Lower leg skin (tissue), 4 donors: ENCODE measurements around the gene PSORS1C1. TPM values are rescaled to one million over a fixed set of nuclear protein-coding genes. Genes with fewer than 3 reads are reported as not detected.
A peak's percentile ranks its signal among the peaks of the same experiment; 100 is the strongest.

Experiments used
- DNase-seq, 2 donors: peaks; one replicate each; pipeline ENCODE4 v3.0.0-alpha.2; 2019; ENCODE audit warnings: low spot score in 2 of 2
- H3K4me3 ChIP-seq: fragments of 200-600 bp; sonication (generic); 2 replicates; pipeline ENCODE4 v1.5.1; 2017; ENCODE audit warnings: mild to moderate bottlenecking, low read depth; ENCODE audit not compliant: poor library complexity, severe bottlenecking
- CTCF ChIP-seq, 3 donors: fragments of 450-650 bp; IDR thresholded peaks; one replicate each; pipeline ENCODE4 v1.5.1; 2016; ENCODE audit warnings: antibody characterized with exemption in 3 of 3, mild to moderate bottlenecking in 3 of 3, moderate library complexity in 2 of 3
- POLR2A ChIP-seq, 2 donors: fragments of 450-650 bp; IDR thresholded peaks; one replicate each; pipeline ENCODE4 v1.6.1; 2016 to 2017; ENCODE audit warnings: antibody characterized with exemption in 2 of 2, mild to moderate bottlenecking in 1 of 2, moderate library complexity in 1 of 2
- WGBS, 2 donors: methylation state at CpG; one replicate each; pipeline ENCODE4 v1.1.5; 2018; 5-methylcytosine and 5-hydroxymethylcytosine counted together
- intact Hi-C: fragments of 100-400 bp; cut with DNase I; formaldehyde crosslinking; loops from one replicate; pipeline ENCODE4 v1.15.0; 2023; ENCODE audit warnings: low total_unique reads
- total RNA-seq, 4 donors: library from RNA; depleted of rRNA; stranded (reverse); fragments of >200 nt; gene quantifications; one replicate each; pipeline ENCODE4 v1.1.0, GENCODE V29; 2016

The PSORS1C1 gene
- total RNA-seq, 4 donors from 2014 or later: 1.8 to 21.4 (median 6.2) TPM

DNA sequence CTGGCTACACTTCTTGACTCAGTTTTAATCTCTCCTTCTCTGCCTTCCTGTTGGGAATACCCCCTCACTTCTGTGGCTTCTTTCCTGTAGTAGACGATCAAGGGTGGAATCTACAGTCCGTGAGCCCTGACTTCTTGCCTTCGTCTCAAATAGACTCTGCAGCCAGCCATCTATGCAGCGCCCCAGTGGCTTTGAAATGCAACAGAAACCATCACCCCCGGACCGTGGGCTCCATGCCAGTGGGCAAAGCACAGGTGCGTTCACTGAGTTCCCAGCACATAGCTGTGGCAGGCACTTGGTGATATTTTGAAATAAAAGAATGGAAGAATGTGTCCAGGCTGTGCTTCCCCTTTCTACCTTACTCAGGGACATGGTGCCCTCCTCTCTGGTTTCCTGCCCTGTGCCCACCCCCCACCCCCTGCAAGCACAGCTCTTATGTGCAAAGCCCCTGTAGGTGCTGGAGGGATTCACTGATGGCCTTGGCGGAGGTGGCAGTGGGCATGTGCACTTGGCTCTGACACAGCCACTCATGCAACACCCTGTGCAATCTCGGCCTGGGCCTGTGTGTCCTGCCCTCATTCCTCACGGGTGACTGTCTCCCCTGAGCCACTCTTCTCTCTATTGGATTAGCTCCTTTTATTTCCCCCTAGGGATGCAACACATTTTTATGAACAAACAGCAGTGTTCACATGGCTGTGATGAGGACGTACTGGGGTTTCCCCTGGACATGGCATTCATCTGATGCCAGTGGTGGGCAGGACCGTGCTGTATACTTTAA lies 11.2 kb downstream of the PSORS1C1 start:
- intact Hi-C loops: no loop called here
- WGBS, 2 donors: 40 to 41% methylated on average over 12 of the region's 12 CpGs
- DNase-seq: no peak
- no peak overlapping the region for H3K4me3 ChIP-seq
- TF ChIP-seq CTCF (IDR thresholded peaks at IDR 0.05) (no peak), POLR2A (IDR thresholded peaks at IDR 0.05) (no peak)

- intact Hi-C loops: no loop called here
- DNase-seq: no peak
- no peak for TF ChIP-seq POLR2A (IDR thresholded peaks at IDR 0.05)
- TF ChIP-seq CTCF (IDR thresholded peaks at IDR 0.05): no peak
- H3K4me3 ChIP-seq: no peak overlapping the region
- WGBS, 2 donors: 65 to 70% methylated on average over 16 of the region's 16 CpGs
Observed at GRCh38 chr6:31126396-31127175, 12.0 kb downstream of the PSORS1C1 start.

GRCh38 chr6:31128093-31128676 lies 13.6 kb downstream of the PSORS1C1 start:
- TF ChIP-seq POLR2A (IDR thresholded peaks at IDR 0.05): no peak
- no peak for TF ChIP-seq CTCF (IDR thresholded peaks at IDR 0.05)
- WGBS, 2 donors: 6 to 8% methylated on average over 8 of the region's 8 CpGs
- intact Hi-C loops: no loop called here
- no peak overlapping the region for H3K4me3 ChIP-seq
- DNase-seq: peak in 1 of 2 donors; percentile 91

GRCh38 chr6:31129130-31129529 lies 14.5 kb downstream of the PSORS1C1 start:
- TF ChIP-seq POLR2A (IDR thresholded peaks at IDR 0.05) (no peak), CTCF (IDR thresholded peaks at IDR 0.05) (no peak)
- H3K4me3 ChIP-seq: no peak overlapping the region
- DNase-seq: no peak
- 49 to 72% methylated on average over 4 of the region's 4 CpGs for WGBS, 2 donors
- intact Hi-C loops: no loop called here

GRCh38 chr6:31130751-31131150 lies 16.2 kb downstream of the PSORS1C1 start:
- intact Hi-C loops: no loop called here
- 96 to 97% methylated on average over 3 of the region's 3 CpGs for WGBS, 2 donors
- DNase-seq: no peak
- TF ChIP-seq CTCF (IDR thresholded peaks at IDR 0.05) (no peak), POLR2A (IDR thresholded peaks at IDR 0.05) (no peak)
- no peak overlapping the region for H3K4me3 ChIP-seq
